K562 (cell line): ENCODE data around the gene IGSF9. TPM values are rescaled to one million over a fixed set of nuclear protein-coding genes. Genes with fewer than 3 reads are reported as not detected.

Experiments used
- ATAC-seq: fragments of 200-7000 bp; cut with Tn5 transposase; 3 replicates; pipeline ENCODE4 v1.9.1; 2020; ENCODE audit warnings: moderate library complexity
- BruUV-seq: library from RNA; stranded (reverse); fragments of 400-500 nt; replicated peaks from 2 replicates; lab custom pipeline; 2021; lab: Mats Ljungman, UMichigan
- CTCF ChIA-PET: fragments of 300-600 bp; formaldehyde crosslinking; extraction: SDS; loops from one replicate; lab custom pipeline; 2021; ENCODE audit warnings: low intra/inter-chr PET ratio; lab: Yijun Ruan, JAX
- POLR2A ChIA-PET: fragments of 300-600, 350-650 bp; sonication (Branson Sonifier 250); formaldehyde crosslinking; extraction: SDS; loops from one replicate; lab custom pipeline; 2021; ENCODE audit warnings: antibody characterized with exemption, inconsistent platforms; lab: Yijun Ruan, JAX
- DNase-seq, 4 experiments: peaks; one replicate each; pipeline versions ENCODE4 v3.0.0 to v3.0.0-alpha.2; 2011 to 2018; ENCODE audit warnings: low spot score in 3 of 4, mixed read lengths in 3 of 4; ENCODE audit errors: extremely low read depth in 1 of 4
- FAIRE-seq: peaks from 2 replicates; lab custom pipeline; 2011; peaks lifted over from hg19 to GRCh38; lab: Jason Lieb, UNC
- H2AFZ ChIP-seq: 2 replicates; pipeline ENCODE4 v1.6.0; 2011; ENCODE audit warnings: low read depth, low read length, control low read depth, inconsistent platforms
- H3K27ac ChIP-seq: fragments of 200-600 bp; 3 replicates; pipeline ENCODE4 v1.8.0; 2011; ENCODE audit warnings: low read depth, mild to moderate bottlenecking, control low read depth, inconsistent platforms, low read length, moderate library complexity, mixed read lengths; ENCODE audit errors: extremely low read depth
- H3K27me3 ChIP-seq, 2 experiments: fragments of 300-600 bp in 1 of 2; 2 replicates in 1 of 2; 3 replicates in 1 of 2; pipeline versions ENCODE4 v1.6.0 to v1.8.0; 2011; ENCODE audit warnings: inconsistent platforms in 2 of 2, low read length in 2 of 2, mild to moderate bottlenecking in 1 of 2, mixed read lengths in 1 of 2, moderate library complexity in 1 of 2; ENCODE audit not compliant: control insufficient read depth in 2 of 2, insufficient read depth in 2 of 2
- H3K36me3 ChIP-seq: fragments of 300-600 bp; 3 replicates; pipeline ENCODE4 v1.8.0; 2011; ENCODE audit warnings: mild to moderate bottlenecking, low read length, inconsistent platforms; ENCODE audit not compliant: control insufficient read depth, insufficient read depth
- H3K4me1 ChIP-seq, 2 experiments: fragments of 200-600 bp in 1 of 2; replicated peaks in 1 of 2; 2 replicates in 1 of 2; 3 replicates in 1 of 2; pipeline versions ENCODE4 v1.5.1 to v1.8.0; 2011; ENCODE audit warnings: inconsistent platforms in 2 of 2, low read length in 2 of 2, mild to moderate bottlenecking in 1 of 2, mixed read lengths in 1 of 2, moderate library complexity in 1 of 2; ENCODE audit not compliant: control insufficient read depth in 2 of 2, insufficient read depth in 2 of 2
- H3K4me2 ChIP-seq: 2 replicates; pipeline ENCODE4 v1.6.1; 2011; ENCODE audit warnings: low read length, control low read depth, inconsistent platforms, mixed read lengths; ENCODE audit not compliant: insufficient read depth
- H3K4me3 ChIP-seq: fragments of 200-600 bp; sonication (generic), shearing (Covaris generic); 2 replicates; pipeline ENCODE4 v1.5.1; 2016; ENCODE audit warnings: control low read depth, inconsistent platforms
- H3K79me2 ChIP-seq: fragments of 200-600 bp; 3 replicates; pipeline ENCODE4 v1.8.0; 2011; ENCODE audit warnings: low read length, inconsistent platforms; ENCODE audit not compliant: control insufficient read depth, insufficient read depth
- H3K9ac ChIP-seq, 2 experiments: 2 replicates each; pipeline versions ENCODE4 v1.6.0 to v1.6.1; 2011; ENCODE audit warnings: low read depth in 2 of 2, low read length in 2 of 2, control low read depth in 1 of 2, inconsistent platforms in 1 of 2, mild to moderate bottlenecking in 1 of 2, mixed read lengths in 1 of 2; ENCODE audit not compliant: insufficient read depth in 1 of 2
- H3K9me1 ChIP-seq: one replicate; pipeline ENCODE4 v1.6.0; 2011; ENCODE audit warnings: inconsistent platforms, mild to moderate bottlenecking, low read length, moderate library complexity; ENCODE audit not compliant: control insufficient read depth, insufficient read depth
- H3K9me3 ChIP-seq: replicated peaks from 2 replicates; pipeline ENCODE4 v1.5.1; 2011; ENCODE audit warnings: low read depth, low read length, inconsistent platforms; ENCODE audit not compliant: control insufficient read depth, insufficient read depth
- H4K20me1 ChIP-seq: replicated peaks from 2 replicates; pipeline ENCODE4 v1.6.1; 2011; ENCODE audit warnings: low read length, inconsistent platforms, mixed read lengths; ENCODE audit not compliant: control insufficient read depth, insufficient read depth
- AFF1 ChIP-seq, 2 experiments: fragments of 450-650 bp; IDR thresholded peaks; 2 replicates each; pipeline ENCODE4 v1.6.1; 2018; ENCODE audit warnings: mild to moderate bottlenecking in 2 of 2, low read depth in 1 of 2; ENCODE audit not compliant: partially characterized antibody in 2 of 2
- CREB5 ChIP-seq: fragments of 250-450 bp; sonication (Bioruptor Pico); IDR thresholded peaks from 2 replicates; pipeline ENCODE4 v1.5.0; 2020; ENCODE audit warnings: mild to moderate bottlenecking
- FOXJ3 ChIP-seq: sonication (generic); formaldehyde crosslinking; IDR thresholded peaks from 2 replicates; pipeline ENCODE4 v1.4.0; 2020; ENCODE audit warnings: mild to moderate bottlenecking, missing genetic modification reagents
- HDAC1 ChIP-seq, 2 experiments: fragments of 450-650 bp; IDR thresholded peaks; 2 replicates each; pipeline ENCODE4 v1.6.1; 2016 to 2017; ENCODE audit warnings: inconsistent platforms in 1 of 2, mild to moderate bottlenecking in 1 of 2, moderate library complexity in 1 of 2
- SMAD2 ChIP-seq: fragments of 150-350 bp; IDR thresholded peaks from 2 replicates; pipeline ENCODE4 v1.6.1; 2014; ENCODE audit warnings: low read depth, mild to moderate bottlenecking, low read length
- THRAP3 ChIP-seq: fragments of 450-650 bp; IDR thresholded peaks from 2 replicates; pipeline ENCODE4 v1.6.1; 2016; ENCODE audit warnings: mild to moderate bottlenecking, inconsistent platforms, borderline replicate concordance
- ZNF239 ChIP-seq: fragments of 250-450 bp; sonication (Bioruptor Pico); IDR thresholded peaks from 2 replicates; pipeline ENCODE4 v1.4.0; 2020; ENCODE audit warnings: mild to moderate bottlenecking
- ZNF263 ChIP-seq: sonication (generic); formaldehyde crosslinking; IDR thresholded peaks from 2 replicates; pipeline ENCODE4 v1.8.0; 2022; ENCODE audit warnings: mild to moderate bottlenecking, missing genetic modification reagents, borderline replicate concordance
- ZNF274 ChIP-seq: IDR thresholded peaks from 2 replicates; pipeline ENCODE4 v1.6.1; 2011; ENCODE audit warnings: low read depth, mild to moderate bottlenecking, low read length, moderate library complexity, borderline replicate concordance
- WGBS: fragments of 100-300 bp; shearing (Covaris generic); methylation state at CpG from one replicate; pipeline ENCODE4 v1.1.6; 2016; ENCODE audit warnings: low coverage, mixed read lengths; ENCODE audit not compliant: insufficient coverage; ENCODE audit errors: missing lambda C conversion rate; 5-methylcytosine and 5-hydroxymethylcytosine counted together
- in situ Hi-C: fragments of 300-500 bp; cut with MboI; formaldehyde crosslinking; loops from 4 replicates; pipeline ENCODE4 v1.15.0; 2018; ENCODE audit warnings: inconsistent platforms, mixed read lengths
- intact Hi-C: fragments of 100-400 bp; cut with micrococcal nuclease; formaldehyde crosslinking; loops from 2 replicates; pipeline ENCODE4 v1.14.2; 2022
- polyA plus RNA-seq, 8 experiments: library from polyadenylated mRNA; depleted of rRNA in 4 of 8; stranded (reverse) in 5 of 8; unstranded in 3 of 8; fragments of >200 nt; fragmentation: Nextera tagmentation in 2 of 8; fragmentation: Illumina TruSeq in 1 of 8; extraction: Ambion mirVana in 2 of 8; extraction: Trizol in 1 of 8; gene quantifications; 2 replicates each; pipeline versions ENCODE4 v1.2.1 to v1.2.3, GENCODE V29; 2011 to 2014; ENCODE audit warnings: inconsistent platforms in 1 of 8, missing spikeins in 1 of 8
- total RNA-seq, 7 experiments: library from RNA; depleted of rRNA in 6 of 7; stranded (reverse); fragments of >200 nt in 6 of 7; fragmentation: Illumina TruSeq in 2 of 7; extraction: Trizol in 2 of 7; gene quantifications; 2 replicates each; pipeline versions ENCODE4 v1.2.1 to v1.2.3, GENCODE V29; 2011 to 2021; ENCODE audit warnings: low replicate concordance in 1 of 7
- TF ChIP-seq, protein P1 (sequence below): fragments of 450-650 bp; formaldehyde crosslinking; IDR thresholded peaks from 2 replicates; pipeline ENCODE4 v1.4.0; 2020; ENCODE audit warnings: mild to moderate bottlenecking, moderate library complexity
- TF ChIP-seq, protein P2 (sequence below): sonication (generic); formaldehyde crosslinking; IDR thresholded peaks from 2 replicates; pipeline ENCODE4 v1.9.0; 2022; ENCODE audit warnings: mild to moderate bottlenecking, missing genetic modification reagents

The IGSF9 gene
- total and polyA plus RNA-seq, 9 of the 15 experiments (the other 6 are each of a cell fraction or from before 2014, with no cell fraction given) = 0.03 to 0.29 (median 0.07) TPM; not detected in 1

- TF ChIP-seq AFF1 (IDR thresholded peaks at IDR 0.05; ENCODE audit: low read depth in 1 of 2, partially characterized antibody in 2 of 2) (no peak), THRAP3 (no peak)
- TF ChIP-seq, protein P1, sequence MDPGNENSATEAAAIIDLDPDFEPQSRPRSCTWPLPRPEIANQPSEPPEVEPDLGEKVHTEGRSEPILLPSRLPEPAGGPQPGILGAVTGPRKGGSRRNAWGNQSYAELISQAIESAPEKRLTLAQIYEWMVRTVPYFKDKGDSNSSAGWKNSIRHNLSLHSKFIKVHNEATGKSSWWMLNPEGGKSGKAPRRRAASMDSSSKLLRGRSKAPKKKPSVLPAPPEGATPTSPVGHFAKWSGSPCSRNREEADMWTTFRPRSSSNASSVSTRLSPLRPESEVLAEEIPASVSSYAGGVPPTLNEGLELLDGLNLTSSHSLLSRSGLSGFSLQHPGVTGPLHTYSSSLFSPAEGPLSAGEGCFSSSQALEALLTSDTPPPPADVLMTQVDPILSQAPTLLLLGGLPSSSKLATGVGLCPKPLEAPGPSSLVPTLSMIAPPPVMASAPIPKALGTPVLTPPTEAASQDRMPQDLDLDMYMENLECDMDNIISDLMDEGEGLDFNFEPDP (CRISPR knock-in tag) = no peak
- TF ChIP-seq, all 486 proteins: peak for 0
These were observed 6.1 kb upstream of the IGSF9 start (continued) for GRCh38 chr1:159951551-159951950.

- Histone ChIP-seq H3K27me3 (peaks cover 0 to 15% of the 10 kb centered on the region in 2 experiments; a peak in 3 of 5 replicates), H3K79me2 (no peaks in the 10 kb centered on the region), H3K9me1 (no peaks in the 10 kb centered on the region), H3K4me3 (no peak overlapping the region), H3K27ac (no peak overlapping the region), H3K4me2 (no peak overlapping the region), H3K9ac (no peak overlapping the region), H4K20me1 (no peaks in the 10 kb centered on the region), H3K9me3 (no peaks in the 10 kb centered on the region), H3K36me3 (no peaks in the 10 kb centered on the region), H3K4me1 (peaks cover 2 to 14% of the 10 kb centered on the region in 2 experiments), H2AFZ (no peak overlapping the region)
- DNase-seq (no peak), ATAC-seq (no peak), FAIRE-seq (no peak)
- in situ Hi-C loops = no loop called here
- ChIA-PET POLR2A (no interaction called here), CTCF (no interaction called here)
- intact Hi-C loops = no loop called here
- 0% methylated on average over 2 of the region's 2 CpGs for whole genome bisulfite sequencing
- BruUV-seq = no TSS peak
- no peak for TF ChIP-seq CREB5
- no peak for TF ChIP-seq FOXJ3 (CRISPR knock-in tag)
- TF ChIP-seq SMAD2 = no peak
- TF ChIP-seq HDAC1 (IDR thresholded peaks at IDR 0.05) = no peak
- TF ChIP-seq, protein P2, sequence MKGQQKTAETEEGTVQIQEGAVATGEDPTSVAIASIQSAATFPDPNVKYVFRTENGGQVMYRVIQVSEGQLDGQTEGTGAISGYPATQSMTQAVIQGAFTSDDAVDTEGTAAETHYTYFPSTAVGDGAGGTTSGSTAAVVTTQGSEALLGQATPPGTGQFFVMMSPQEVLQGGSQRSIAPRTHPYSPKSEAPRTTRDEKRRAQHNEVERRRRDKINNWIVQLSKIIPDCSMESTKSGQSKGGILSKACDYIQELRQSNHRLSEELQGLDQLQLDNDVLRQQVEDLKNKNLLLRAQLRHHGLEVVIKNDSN (CRISPR knock-in tag) = no peak
- no peak for TF ChIP-seq ZNF263 (CRISPR knock-in tag)
- no peak for TF ChIP-seq ZNF239 (CRISPR knock-in tag)
- no peak for TF ChIP-seq ZNF274
These were observed 5.6 kb upstream of the IGSF9 start for GRCh38 chr1:159951016-159951415.
